Smooth muscle cell (in vitro differentiated cells): Measurements from ENCODE around the gene ANTKMT. TPM values are rescaled to one million over a fixed set of nuclear protein-coding genes. Genes with fewer than 3 reads are reported as not detected.
A peak's percentile ranks its signal among the peaks of the same experiment; 100 is the strongest.

Source experiments
- DNase-seq: peaks from one replicate; lab custom pipeline; 2025; ENCODE audit not compliant: unreplicated experiment; lab: John Stamatoyannopoulos, UW
- H2AFZ ChIP-seq: fragments of 200-600 bp; sonication (generic); 2 replicates; pipeline ENCODE4 v1.6.0; 2016; ENCODE audit warnings: antibody characterized with exemption, low read depth, mild to moderate bottlenecking
- H3F3A ChIP-seq: fragments of 200-600 bp; sonication (generic); 2 replicates; pipeline ENCODE4 v1.6.0; 2017; ENCODE audit warnings: antibody characterized with exemption, low read depth
- H3K27ac ChIP-seq: fragments of 200-600 bp; sonication (generic); 2 replicates; pipeline ENCODE4 v1.5.1; 2016; ENCODE audit warnings: low read depth, mild to moderate bottlenecking
- H3K27me3 ChIP-seq: fragments of 200-600 bp; sonication (generic); 2 replicates; pipeline ENCODE4 v1.6.1; 2016; ENCODE audit warnings: low read depth, mild to moderate bottlenecking
- H3K36me3 ChIP-seq: fragments of 200-600 bp; sonication (generic); 2 replicates; pipeline ENCODE4 v1.5.1; 2016; ENCODE audit warnings: low read depth
- H3K4me1 ChIP-seq: fragments of 200-600 bp; sonication (generic); 2 replicates; pipeline ENCODE4 v1.5.1; 2016; ENCODE audit warnings: low read depth
- H3K4me2 ChIP-seq: fragments of 200-600 bp; sonication (generic); 2 replicates; pipeline ENCODE4 v1.6.0; 2016; ENCODE audit warnings: mild to moderate bottlenecking
- H3K4me3 ChIP-seq: fragments of 200-600 bp; sonication (generic); 2 replicates; pipeline ENCODE4 v1.5.1; 2016; ENCODE audit warnings: mild to moderate bottlenecking
- H3K79me2 ChIP-seq: fragments of 200-600 bp; sonication (generic); 2 replicates; pipeline ENCODE4 v1.6.0; 2016; ENCODE audit warnings: low read depth, mild to moderate bottlenecking
- H3K9ac ChIP-seq: fragments of 200-600 bp; sonication (generic); 2 replicates; pipeline ENCODE4 v1.6.0; 2016; ENCODE audit warnings: low read depth
- H3K9me3 ChIP-seq: fragments of 200-600 bp; sonication (generic); replicated peaks from 2 replicates; pipeline ENCODE4 v1.5.1; 2016; ENCODE audit warnings: low read depth
- H4K20me1 ChIP-seq: fragments of 200-600 bp; sonication (generic); 2 replicates; pipeline ENCODE4 v1.6.0; 2016; ENCODE audit warnings: low read depth
- WGBS: methylation state at CpG from one replicate; pipeline ENCODE4 v1.1.7; 2016; ENCODE audit warnings: low lambda C conversion rate; 5-methylcytosine and 5-hydroxymethylcytosine counted together
- polyA plus RNA-seq: library from polyadenylated mRNA; unstranded; fragments of >200 nt; fragmentation: Nextera tagmentation; extraction: Ambion mirVana; gene quantifications from 2 replicates; pipeline ENCODE4 v1.2.1, GENCODE V29; 2016
- total RNA-seq: library from RNA; depleted of rRNA; stranded (reverse); fragments of >200 nt; gene quantifications from 2 replicates; pipeline ENCODE4 v1.2.3, GENCODE V29; 2014
- TF ChIP-seq, protein P1 (sequence below): fragments of 200-600 bp; sonication (generic); IDR thresholded peaks from 2 replicates; pipeline ENCODE4 v1.5.1; 2017; ENCODE audit warnings: borderline replicate concordance, mild to moderate bottlenecking, antibody characterized with exemption; ENCODE audit not compliant: insufficient read depth, poor library complexity, severe bottlenecking

The ANTKMT gene
- total and polyA plus RNA-seq, 2 experiments from 2014 or later: 15.6 to 39.8 TPM

DNA sequence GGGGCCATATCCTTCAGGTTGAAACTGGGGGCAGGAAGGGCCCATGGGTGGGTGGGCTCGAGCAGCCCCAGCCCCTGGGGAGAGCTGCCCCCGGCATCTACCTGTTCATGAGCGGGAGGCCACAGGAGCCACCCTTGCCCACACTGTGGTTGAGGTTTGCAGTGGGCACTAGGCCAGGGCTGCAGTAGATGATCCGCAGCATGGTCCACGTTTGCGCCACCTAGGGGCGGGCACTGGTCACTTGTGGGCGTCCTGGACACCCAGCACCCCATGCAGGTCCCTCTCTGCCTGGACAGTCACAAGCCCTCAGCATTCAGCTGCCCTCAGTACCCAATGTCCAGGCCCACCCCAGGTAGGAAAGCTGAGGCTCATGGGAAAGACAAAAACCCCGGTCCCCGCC lies 35.0 kb upstream of the ANTKMT start:
- Histone ChIP-seq H3K27ac (no peak overlapping the region), H3K36me3 (no peaks in the 10 kb centered on the region), H2AFZ (no peak overlapping the region), H3F3A (no peaks in the 10 kb centered on the region), H4K20me1 (peaks cover 27% of the 10 kb centered on the region), H3K4me3 (no peak overlapping the region), H3K79me2 (peaks cover 38% of the 10 kb centered on the region), H3K4me2 (no peak overlapping the region), H3K9me3 (no peaks in the 10 kb centered on the region), H3K9ac (no peak overlapping the region), H3K4me1 (peaks cover 22% of the 10 kb centered on the region), H3K27me3 (no peaks in the 10 kb centered on the region)
- WGBS: 80% methylated on average over 9 of the region's 10 CpGs
- TF ChIP-seq, protein P1, sequence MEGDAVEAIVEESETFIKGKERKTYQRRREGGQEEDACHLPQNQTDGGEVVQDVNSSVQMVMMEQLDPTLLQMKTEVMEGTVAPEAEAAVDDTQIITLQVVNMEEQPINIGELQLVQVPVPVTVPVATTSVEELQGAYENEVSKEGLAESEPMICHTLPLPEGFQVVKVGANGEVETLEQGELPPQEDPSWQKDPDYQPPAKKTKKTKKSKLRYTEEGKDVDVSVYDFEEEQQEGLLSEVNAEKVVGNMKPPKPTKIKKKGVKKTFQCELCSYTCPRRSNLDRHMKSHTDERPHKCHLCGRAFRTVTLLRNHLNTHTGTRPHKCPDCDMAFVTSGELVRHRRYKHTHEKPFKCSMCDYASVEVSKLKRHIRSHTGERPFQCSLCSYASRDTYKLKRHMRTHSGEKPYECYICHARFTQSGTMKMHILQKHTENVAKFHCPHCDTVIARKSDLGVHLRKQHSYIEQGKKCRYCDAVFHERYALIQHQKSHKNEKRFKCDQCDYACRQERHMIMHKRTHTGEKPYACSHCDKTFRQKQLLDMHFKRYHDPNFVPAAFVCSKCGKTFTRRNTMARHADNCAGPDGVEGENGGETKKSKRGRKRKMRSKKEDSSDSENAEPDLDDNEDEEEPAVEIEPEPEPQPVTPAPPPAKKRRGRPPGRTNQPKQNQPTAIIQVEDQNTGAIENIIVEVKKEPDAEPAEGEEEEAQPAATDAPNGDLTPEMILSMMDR: peak; percentile 34
- no peak for DNase-seq

DNA sequence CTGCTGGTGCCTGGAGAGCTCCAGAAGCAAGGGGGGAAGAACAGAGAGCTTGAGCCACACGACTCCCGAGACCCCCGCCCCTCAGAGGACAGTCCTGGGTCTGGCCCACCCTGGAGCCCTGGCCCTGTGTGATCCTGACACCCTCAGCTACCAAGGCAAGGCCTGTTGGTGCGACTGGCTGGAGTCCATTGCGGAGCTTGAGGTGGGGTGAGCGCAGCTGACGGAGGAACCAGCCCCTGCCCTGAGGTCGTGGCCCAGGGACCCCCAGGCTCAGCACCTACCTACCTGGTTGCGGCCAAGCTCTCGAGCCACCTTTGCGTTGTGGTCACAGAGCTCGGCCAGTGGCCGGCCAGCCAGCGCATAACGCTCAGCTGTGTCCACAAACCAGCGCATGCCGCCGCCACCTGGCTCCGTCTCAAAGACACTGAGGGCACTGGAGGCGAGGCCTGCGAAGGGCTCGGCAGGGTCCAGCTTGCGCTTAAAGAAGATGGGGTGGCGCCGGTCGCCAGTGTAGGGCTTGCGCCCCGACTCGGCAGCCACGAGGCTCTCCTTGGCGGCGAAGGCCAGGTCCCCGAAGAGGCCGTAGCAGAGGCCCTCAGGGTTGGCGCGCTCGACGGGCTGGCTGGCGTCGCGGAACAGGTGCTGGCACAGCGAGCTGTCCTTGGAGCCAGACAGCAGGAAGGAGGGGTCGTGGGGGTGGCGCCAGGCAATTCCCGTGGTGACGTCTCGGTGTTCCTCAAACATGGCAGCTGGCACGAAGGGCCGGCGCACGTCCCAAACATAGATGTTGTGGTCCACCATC lies 34.3 kb upstream of the ANTKMT start:
- DNase-seq: no peak
- Histone ChIP-seq H3K4me2 (no peak overlapping the region), H3K27me3 (peaks cover 6% of the 10 kb centered on the region), H3K4me1 (peaks cover 15% of the 10 kb centered on the region), H3K9ac (no peak overlapping the region), H2AFZ (no peak overlapping the region), H3K36me3 (no peaks in the 10 kb centered on the region), H4K20me1 (peaks cover 20% of the 10 kb centered on the region), H3K79me2 (peaks cover 31% of the 10 kb centered on the region), H3F3A (no peaks in the 10 kb centered on the region), H3K9me3 (no peaks in the 10 kb centered on the region), H3K4me3 (no peak overlapping the region), H3K27ac (no peak overlapping the region)
- TF ChIP-seq, protein P1: no peak
- 98% methylated on average over 51 of the region's 51 CpGs for WGBS

DNA sequence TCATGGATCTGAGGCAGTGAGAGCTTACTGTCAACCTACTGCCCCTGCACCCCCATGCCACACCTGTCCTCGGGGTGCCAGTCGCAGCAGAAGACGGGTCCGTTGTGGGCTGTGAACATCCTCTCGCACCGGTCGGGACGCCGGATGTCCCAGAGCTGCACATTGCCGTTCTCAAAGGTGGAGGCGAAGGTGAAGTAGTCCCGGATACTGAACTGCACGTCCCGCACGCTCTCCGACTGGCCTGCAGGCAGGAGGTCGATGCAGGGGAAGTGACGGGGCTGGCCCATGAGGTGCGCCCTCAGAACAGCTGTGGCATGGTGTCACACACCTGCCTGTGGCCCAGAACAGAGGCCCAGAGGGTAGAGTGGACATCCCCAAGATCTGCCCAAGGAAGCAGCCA lies 33.4 kb upstream of the ANTKMT start:
- Histone ChIP-seq H3F3A (no peaks in the 10 kb centered on the region), H3K4me2 (no peak overlapping the region), H3K9ac (no peak overlapping the region), H3K9me3 (no peaks in the 10 kb centered on the region), H3K27ac (no peak overlapping the region), H2AFZ (no peak overlapping the region), H3K27me3 (peaks cover 15% of the 10 kb centered on the region), H3K4me3 (no peak overlapping the region), H4K20me1 (peaks cover 11% of the 10 kb centered on the region), H3K4me1 (peaks cover 15% of the 10 kb centered on the region), H3K79me2 (peaks cover 23% of the 10 kb centered on the region), H3K36me3 (no peaks in the 10 kb centered on the region)
- TF ChIP-seq, protein P1: no peak
- no peak for DNase-seq
- whole genome bisulfite sequencing: 93% methylated on average over 18 of the region's 19 CpGs
